Vagina (tissue), 2 donors: ENCODE data around the gene STARD13.

Source experiments
- CTCF ChIP-seq, 3 experiments: fragments of 450-650 bp in 2 of 3; fragments of 200-600 bp in 1 of 3; sonication (generic) in 1 of 3; IDR thresholded peaks; one replicate each; pipeline ENCODE4 v1.5.1; 2017 to 2019; ENCODE audit warnings: antibody characterized with exemption in 3 of 3, mild to moderate bottlenecking in 2 of 3, moderate library complexity in 2 of 3
- POLR2AphosphoS5 ChIP-seq, 2 donors: sonication (generic); formaldehyde crosslinking; IDR thresholded peaks; one replicate each; pipeline ENCODE4 v1.9.0; 2017; ENCODE audit warnings: antibody characterized with exemption in 2 of 2, mild to moderate bottlenecking in 2 of 2, low read depth in 1 of 2; ENCODE audit not compliant: insufficient read depth in 1 of 2

GRCh38 chr13:33321686-33322542, 36.4 kb upstream of the STARD13 start:
- TF ChIP-seq CTCF (IDR thresholded peaks at IDR 0.05) = no peak
- TF ChIP-seq POLR2AphosphoS5 (IDR thresholded peaks at IDR 0.05; ENCODE audit: insufficient read depth in 1 of 2, low read depth in 1 of 2) = no peak
